Subcutaneous adipose tissue (tissue), 4 donors: ENCODE measurements around the gene CDKN1B. TPM values are rescaled to one million over a fixed set of nuclear protein-coding genes. Genes with fewer than 3 reads are reported as not detected.

Source experiments
- small RNA-seq: library from RNA; depleted of rRNA; stranded (forward); fragments of <200 nt; gene quantifications from one replicate; pipeline ENCODE3, GENCODE V24; 2016
- total RNA-seq, 4 donors: library from RNA; depleted of rRNA; stranded (reverse); fragments of >200 nt; gene quantifications; one replicate each; pipeline ENCODE4 v1.1.0, GENCODE V29; 2016
- TF ChIP-seq, protein P1 (sequence below): fragments of 450-650 bp; IDR thresholded peaks from one replicate; pipeline ENCODE4 v1.5.1; 2016; ENCODE audit warnings: low read depth, mild to moderate bottlenecking, control low read depth, antibody characterized with exemption, moderate library complexity

The CDKN1B gene
- total RNA-seq, 4 donors from 2014 or later, result 45.3 to 76.0 (median 64.9) TPM

DNA sequence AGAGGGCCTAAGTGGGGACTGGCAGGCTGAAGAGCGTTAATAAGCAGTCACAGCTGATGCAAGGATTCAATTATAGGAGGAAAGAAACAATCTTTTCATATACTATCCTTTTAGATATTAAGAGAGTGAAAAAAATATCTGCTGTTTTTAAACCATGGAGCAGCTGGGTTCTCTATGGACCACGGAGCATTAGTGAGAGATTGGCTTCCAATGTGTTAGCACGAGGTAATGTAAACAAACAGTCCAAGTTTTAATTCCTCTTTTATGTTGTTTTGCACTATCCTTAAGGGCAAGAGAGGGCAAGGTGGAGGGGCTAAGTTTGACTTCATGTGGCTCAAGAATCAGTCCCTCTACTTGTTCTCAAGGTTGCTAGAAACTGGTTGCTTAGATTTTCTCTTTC lies 30.9 kb downstream of the CDKN1B start:
- TF ChIP-seq, protein P1, sequence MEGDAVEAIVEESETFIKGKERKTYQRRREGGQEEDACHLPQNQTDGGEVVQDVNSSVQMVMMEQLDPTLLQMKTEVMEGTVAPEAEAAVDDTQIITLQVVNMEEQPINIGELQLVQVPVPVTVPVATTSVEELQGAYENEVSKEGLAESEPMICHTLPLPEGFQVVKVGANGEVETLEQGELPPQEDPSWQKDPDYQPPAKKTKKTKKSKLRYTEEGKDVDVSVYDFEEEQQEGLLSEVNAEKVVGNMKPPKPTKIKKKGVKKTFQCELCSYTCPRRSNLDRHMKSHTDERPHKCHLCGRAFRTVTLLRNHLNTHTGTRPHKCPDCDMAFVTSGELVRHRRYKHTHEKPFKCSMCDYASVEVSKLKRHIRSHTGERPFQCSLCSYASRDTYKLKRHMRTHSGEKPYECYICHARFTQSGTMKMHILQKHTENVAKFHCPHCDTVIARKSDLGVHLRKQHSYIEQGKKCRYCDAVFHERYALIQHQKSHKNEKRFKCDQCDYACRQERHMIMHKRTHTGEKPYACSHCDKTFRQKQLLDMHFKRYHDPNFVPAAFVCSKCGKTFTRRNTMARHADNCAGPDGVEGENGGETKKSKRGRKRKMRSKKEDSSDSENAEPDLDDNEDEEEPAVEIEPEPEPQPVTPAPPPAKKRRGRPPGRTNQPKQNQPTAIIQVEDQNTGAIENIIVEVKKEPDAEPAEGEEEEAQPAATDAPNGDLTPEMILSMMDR, result no peak

DNA sequence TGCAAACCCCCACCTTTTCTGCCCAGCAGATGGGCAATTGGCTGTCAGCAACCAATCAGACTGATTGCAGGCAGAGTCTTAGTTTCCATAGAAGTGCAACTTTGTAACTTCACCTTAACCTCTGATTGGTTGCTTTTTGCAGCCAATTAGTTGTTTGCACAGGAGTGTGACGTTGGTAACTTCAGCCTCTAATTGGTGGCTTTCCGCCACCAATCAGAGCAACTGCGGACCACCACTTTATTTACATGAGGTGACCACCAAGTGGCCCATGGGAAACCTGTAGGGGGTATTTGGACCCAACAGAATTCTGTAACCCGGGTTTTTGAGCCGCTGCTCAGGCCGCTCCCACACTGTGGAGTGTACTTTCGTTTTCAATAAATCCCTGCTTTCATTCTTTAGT lies 32.3 kb downstream of the CDKN1B start:
- TF ChIP-seq, protein P1, result no peak

DNA sequence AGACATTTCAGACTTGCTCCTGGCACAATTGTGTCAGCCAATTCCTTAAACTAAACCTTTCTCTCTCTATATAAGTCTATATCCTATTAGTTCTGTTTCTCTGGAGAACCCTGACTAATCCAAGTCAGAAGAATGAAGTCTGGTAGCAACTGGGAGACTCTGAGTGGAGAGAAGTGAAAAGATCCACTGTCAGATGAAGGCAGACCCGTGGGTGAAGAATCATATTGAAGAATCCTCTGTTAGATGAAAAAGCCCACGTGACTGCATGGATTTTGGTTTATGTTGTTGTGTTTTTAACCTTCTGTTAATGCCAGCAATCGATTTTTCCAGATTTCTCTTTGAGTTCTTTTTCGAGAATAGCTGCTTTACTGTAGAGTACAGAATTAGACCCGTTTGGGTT lies 38.8 kb downstream of the CDKN1B start:
- TF ChIP-seq, protein P1, result no peak

DNA sequence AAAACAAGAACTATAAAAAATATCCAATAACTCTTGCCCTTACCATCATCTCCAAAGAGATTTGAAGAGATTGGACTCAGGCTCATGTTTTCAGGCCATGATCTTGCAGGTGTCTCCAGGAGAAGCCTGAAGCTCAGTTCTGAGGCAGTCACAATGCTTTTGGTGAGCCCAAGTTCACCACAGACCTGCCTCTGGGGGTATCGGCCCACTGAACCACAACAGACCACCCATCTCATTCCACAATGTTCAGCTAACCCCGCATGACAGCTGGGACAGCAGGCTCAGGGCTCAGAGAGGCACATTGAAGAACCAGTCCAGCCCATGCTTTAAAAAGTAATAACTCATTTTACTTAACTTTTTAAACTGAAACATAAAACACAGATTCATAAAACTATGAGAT lies 40.0 kb downstream of the CDKN1B start:
- TF ChIP-seq, protein P1, result no peak

DNA sequence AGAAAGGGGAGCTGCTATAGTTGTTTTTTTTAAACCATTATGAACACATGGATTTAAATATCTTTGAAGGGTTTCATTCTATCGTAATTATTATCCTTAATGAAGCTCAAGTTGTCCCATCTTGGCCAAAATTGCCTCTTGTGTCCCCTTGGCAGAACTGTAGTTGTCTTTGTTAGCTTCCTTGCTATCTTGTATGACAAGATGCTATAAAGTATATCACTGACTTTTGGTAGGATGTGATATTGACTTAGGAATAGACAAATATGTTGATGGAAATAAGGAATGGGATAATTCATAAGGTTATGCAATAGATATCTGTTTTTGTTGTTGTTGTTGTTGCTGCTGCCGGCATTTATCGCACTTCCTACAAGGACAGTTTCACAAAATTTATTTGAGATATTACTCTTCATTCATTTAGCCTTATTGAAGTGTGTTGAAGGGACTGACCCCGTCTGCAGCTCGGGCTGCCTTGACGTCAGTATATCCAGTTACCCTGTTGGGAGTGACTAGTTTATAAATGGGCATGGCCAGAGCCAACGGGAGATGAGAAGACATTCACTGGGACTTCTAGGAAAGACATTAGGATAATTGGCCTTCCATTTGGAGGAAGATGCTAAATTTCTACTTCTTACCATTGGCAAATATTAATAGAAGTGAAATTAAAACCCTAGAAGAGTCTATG lies 42.2 kb downstream of the CDKN1B start:
- TF ChIP-seq, protein P1, result no peak

DNA sequence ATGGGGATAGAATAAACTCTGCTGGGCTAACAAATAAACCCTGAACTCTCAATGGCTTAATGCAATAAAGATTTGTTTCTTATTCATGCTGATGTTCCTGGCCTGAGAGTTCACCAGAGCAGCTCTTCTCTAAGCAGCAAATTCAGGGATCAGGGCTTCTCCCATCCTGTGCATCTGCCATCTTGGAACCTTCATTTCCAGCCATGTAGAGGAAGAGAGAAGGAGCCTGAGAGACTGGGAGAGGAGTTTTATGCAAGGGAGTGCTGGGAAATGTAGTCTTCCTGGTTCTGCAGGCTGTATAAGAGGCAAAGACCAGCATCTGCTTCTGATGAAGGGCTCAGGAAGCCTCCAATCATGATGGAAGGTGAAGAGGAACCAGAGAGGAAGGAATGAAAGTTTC lies 47.7 kb downstream of the CDKN1B start:
- TF ChIP-seq, protein P1, result no peak

DNA sequence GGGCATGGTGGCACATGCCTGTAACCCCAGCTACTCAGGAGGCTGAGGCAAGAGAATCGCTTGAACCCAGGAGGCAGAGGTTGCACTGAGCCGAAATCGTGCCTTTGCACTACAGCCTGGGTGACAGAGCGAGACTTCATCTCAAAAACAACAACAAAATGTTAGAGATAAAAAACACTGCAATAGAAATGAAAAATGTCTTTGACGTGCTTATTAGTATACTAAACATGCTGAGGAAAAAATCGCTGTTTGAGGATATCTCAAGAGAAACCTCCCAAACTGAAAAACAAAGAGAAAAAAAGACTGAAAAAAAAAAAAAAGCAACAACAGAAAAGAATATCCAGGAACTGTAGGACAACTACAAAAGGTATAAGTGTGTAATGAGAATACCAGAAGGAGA lies 53.1 kb downstream of the CDKN1B start:
- TF ChIP-seq, protein P1, result no peak

Small RNA genes within 50 kb of the gene (small RNA-seq; reads per million reads assigned to genes)
- gene MIR613, result not detected

Other genes with a start within 250 kb of the CDKN1B start
- 10 to 100 TPM in 3 of 4 donors, 1 to 10 TPM in 1; 7.5 to 21.4 (median 14.6) TPM for gene DUSP16, start 154.5 kb upstream of the CDKN1B start, total RNA-seq
- gene CREBL2, start 105.5 kb upstream of the CDKN1B start, total RNA-seq, result 100 to 1,000 TPM in 2 of 4 donors, 10 to 100 TPM in 2; 73.8 to 113 (median 99.4) TPM
- gene GPR19, start 21.2 kb upstream of the CDKN1B start, total RNA-seq, result not detected
- 100 to 1,000 TPM in 3 of 4 donors, 10 to 100 TPM in 1; 57.3 to 281 (median 206) TPM for gene APOLD1, start 68.3 kb downstream of the CDKN1B start, total RNA-seq
- gene DDX47, start 96.0 kb downstream of the CDKN1B start, total RNA-seq, result 10 to 100 TPM; 32.6 to 70.9 (median 36.5) TPM
- 10 to 100 TPM in 1 of 4 donors, 1 to 10 TPM in 3; 2.7 to 15.7 (median 5.2) TPM for gene GPRC5A, start 174.2 kb downstream of the CDKN1B start, total RNA-seq
- gene GPRC5D, start 234.8 kb downstream of the CDKN1B start, total RNA-seq, result 1 to 10 TPM in 1 of 4 donors, not detected in 3; 1.8 TPM